Trophoblast cell (in vitro differentiated cells and primary cell): ENCODE data around the gene ACP2.

ENCODE experiments used
- DNase-seq, 2 donors: peaks; one replicate each; pipeline ENCODE4 v3.0.0-alpha.2; 2016
- H2AFZ ChIP-seq: 2 replicates; pipeline ENCODE4 v1.6.1; 2013; ENCODE audit warnings: low read length, moderate library complexity, mild to moderate bottlenecking; ENCODE audit not compliant: insufficient read depth, poor library complexity
- H2AK5ac ChIP-seq: 2 replicates; pipeline ENCODE4 v1.6.1; 2013; ENCODE audit warnings: mild to moderate bottlenecking, low read length
- H2BK120ac ChIP-seq: 2 replicates; pipeline ENCODE4 v1.6.1; 2013; ENCODE audit warnings: low read length, mild to moderate bottlenecking, moderate library complexity; ENCODE audit not compliant: insufficient read depth, poor library complexity
- H2BK12ac ChIP-seq: 2 replicates; pipeline ENCODE4 v1.6.1; 2013; ENCODE audit warnings: mild to moderate bottlenecking, low read length, moderate library complexity
- H2BK5ac ChIP-seq: 2 replicates; pipeline ENCODE4 v1.6.1; 2013; ENCODE audit warnings: low read length, low read depth, moderate library complexity, mild to moderate bottlenecking; ENCODE audit not compliant: poor library complexity
- H3K14ac ChIP-seq: 2 replicates; pipeline ENCODE4 v1.6.1; 2013; ENCODE audit warnings: mild to moderate bottlenecking, low read length
- H3K18ac ChIP-seq: 2 replicates; pipeline ENCODE4 v1.6.1; 2013; ENCODE audit warnings: mild to moderate bottlenecking, low read length
- H3K23ac ChIP-seq: 2 replicates; pipeline ENCODE4 v1.6.1; 2013; ENCODE audit warnings: low read length
- H3K27ac ChIP-seq: 2 replicates; pipeline ENCODE4 v1.5.1; 2013; ENCODE audit warnings: low read depth, mild to moderate bottlenecking, inconsistent platforms, low read length, moderate library complexity
- H3K27me3 ChIP-seq: 2 replicates; pipeline ENCODE4 v1.6.1; 2013; ENCODE audit warnings: inconsistent platforms, mild to moderate bottlenecking, low read length, moderate library complexity; ENCODE audit not compliant: insufficient read depth
- H3K36me3 ChIP-seq, 2 experiments: 1 replicate in 1 of 2; 2 replicates in 1 of 2; pipeline ENCODE4 v1.6.1; 2013; ENCODE audit warnings: low read length in 2 of 2, mild to moderate bottlenecking in 2 of 2, moderate library complexity in 1 of 2; ENCODE audit not compliant: insufficient read depth in 2 of 2, control insufficient read depth in 1 of 2
- H3K4ac ChIP-seq: 2 replicates; pipeline ENCODE4 v1.6.1; 2013; ENCODE audit warnings: low read depth, mild to moderate bottlenecking, low read length, moderate library complexity
- H3K4me1 ChIP-seq, 2 experiments: 1 replicate in 1 of 2; 2 replicates in 1 of 2; pipeline ENCODE4 v1.6.1; 2013; ENCODE audit warnings: low read length in 2 of 2, mild to moderate bottlenecking in 2 of 2, moderate library complexity in 1 of 2; ENCODE audit not compliant: insufficient read depth in 2 of 2, control insufficient read depth in 1 of 2
- H3K4me2 ChIP-seq: 2 replicates; pipeline ENCODE4 v1.6.1; 2013; ENCODE audit warnings: inconsistent platforms, mild to moderate bottlenecking, low read length, moderate library complexity
- H3K4me3 ChIP-seq: 2 replicates; pipeline ENCODE4 v1.5.1; 2013; ENCODE audit warnings: mild to moderate bottlenecking, low read depth, low read length, inconsistent platforms
- H3K79me1 ChIP-seq: one replicate; pipeline ENCODE4 v1.6.1; 2013; ENCODE audit warnings: low read length
- H3K79me2 ChIP-seq: 2 replicates; pipeline ENCODE4 v1.6.1; 2013; ENCODE audit warnings: low read length, mild to moderate bottlenecking; ENCODE audit not compliant: control insufficient read depth, insufficient read depth, poor library complexity
- H3K9ac ChIP-seq: 2 replicates; pipeline ENCODE4 v1.6.1; 2013; ENCODE audit warnings: mild to moderate bottlenecking, low read length
- H3K9me3 ChIP-seq: 2 replicates; pipeline ENCODE4 v1.6.1; 2013; ENCODE audit warnings: low read depth, mild to moderate bottlenecking, control low read depth, inconsistent platforms, low read length; ENCODE audit not compliant: insufficient read depth
- H4K12ac ChIP-seq: 2 replicates; pipeline ENCODE4 v1.6.1; 2013; ENCODE audit warnings: low read depth, mild to moderate bottlenecking, low read length, moderate library complexity
- H4K8ac ChIP-seq: 2 replicates; pipeline ENCODE4 v1.6.1; 2013; ENCODE audit warnings: low read depth, mild to moderate bottlenecking, low read length, moderate library complexity
- H4K91ac ChIP-seq: one replicate; pipeline ENCODE4 v1.6.1; 2013; ENCODE audit warnings: low read depth, mild to moderate bottlenecking, low read length, moderate library complexity
- WGBS: extraction: QIAGEN DNeasy Blood & Tissue Kit; methylation state at CpG from one replicate; pipeline ENCODE4 v1.1.7; 2013; ENCODE audit warnings: missing lambda C conversion rate; ENCODE audit not compliant: insufficient read length, insufficient coverage; ENCODE audit errors: extremely low coverage; 5-methylcytosine and 5-hydroxymethylcytosine counted together

The ACP2 gene

GRCh38 chr11:47280860-47281259 lies 32.2 kb upstream of the ACP2 start:
- DNase-seq: no peak
- H2BK12ac ChIP-seq: no peak overlapping the region
- H3K36me3 ChIP-seq: peaks cover 45 to 66% of the 10 kb centered on the region in 2 experiments
- no peak overlapping the region for H3K23ac ChIP-seq
- H3K4me2 ChIP-seq: no peak overlapping the region
- H3K79me2 ChIP-seq: no peaks in the 10 kb centered on the region
- H2AFZ ChIP-seq: no peak overlapping the region
- no peak overlapping the region for H4K8ac ChIP-seq
- H4K12ac ChIP-seq: no peak overlapping the region
- H4K91ac ChIP-seq: no peak overlapping the region
- no peak overlapping the region for H2BK5ac ChIP-seq
- H3K14ac ChIP-seq: no peak overlapping the region
- no peak overlapping the region for H3K27ac ChIP-seq
- no peaks in the 10 kb centered on the region for H3K27me3 ChIP-seq
- H2AK5ac ChIP-seq: no peak overlapping the region
- H3K4me3 ChIP-seq: no peak overlapping the region
- no peaks in the 10 kb centered on the region for H3K79me1 ChIP-seq
- H3K9ac ChIP-seq: no peak overlapping the region
- no peak overlapping the region for H3K4ac ChIP-seq
- no CpG with 5 or more reads among the region's 5 CpGs for WGBS
- H3K4me1 ChIP-seq: no peaks in the 10 kb centered on the region
- H3K18ac ChIP-seq: no peak overlapping the region
- no peaks in the 10 kb centered on the region for H3K9me3 ChIP-seq
- H2BK120ac ChIP-seq: no peak overlapping the region

GRCh38 chr11:47280099-47280498 lies 31.5 kb upstream of the ACP2 start:
- Histone ChIP-seq H3K4ac (no peak overlapping the region), H3K4me2 (no peak overlapping the region), H3K79me1 (no peaks in the 10 kb centered on the region), H3K9ac (no peak overlapping the region), H2BK5ac (no peak overlapping the region), H3K23ac (no peak overlapping the region), H3K9me3 (no peaks in the 10 kb centered on the region), H3K18ac (no peak overlapping the region), H3K79me2 (no peaks in the 10 kb centered on the region), H3K14ac (no peak overlapping the region), H3K4me1 (no peaks in the 10 kb centered on the region), H3K4me3 (no peak overlapping the region), H2AK5ac (no peak overlapping the region), H4K8ac (no peak overlapping the region), H2BK12ac (no peak overlapping the region), H4K12ac (no peak overlapping the region), H4K91ac (no peak overlapping the region), H2BK120ac (no peak overlapping the region), H3K27ac (no peak overlapping the region), H2AFZ (no peak overlapping the region), H3K36me3 (peaks cover 47 to 67% of the 10 kb centered on the region in 2 experiments), H3K27me3 (no peaks in the 10 kb centered on the region)
- no peak for DNase-seq

- WGBS: no CpG with 5 or more reads among the region's 4 CpGs
- H2BK5ac ChIP-seq: no peak overlapping the region
- H2BK12ac ChIP-seq: no peak overlapping the region
- no peak overlapping the region for H2AFZ ChIP-seq
- H3K4me1 ChIP-seq: no peaks in the 10 kb centered on the region
- no peak overlapping the region for H3K27ac ChIP-seq
- no peak overlapping the region for H2AK5ac ChIP-seq
- H3K14ac ChIP-seq: no peak overlapping the region
- H3K79me1 ChIP-seq: no peaks in the 10 kb centered on the region
- no peak overlapping the region for H4K8ac ChIP-seq
- DNase-seq: no peak
- H4K91ac ChIP-seq: no peak overlapping the region
- H3K4me2 ChIP-seq: no peak overlapping the region
- no peak overlapping the region for H3K9ac ChIP-seq
- no peaks in the 10 kb centered on the region for H3K9me3 ChIP-seq
- H3K4ac ChIP-seq: no peak overlapping the region
- H3K27me3 ChIP-seq: no peaks in the 10 kb centered on the region
- H2BK120ac ChIP-seq: no peak overlapping the region
- no peak overlapping the region for H3K23ac ChIP-seq
- H3K4me3 ChIP-seq: no peak overlapping the region
- no peak overlapping the region for H3K18ac ChIP-seq
- no peaks in the 10 kb centered on the region for H3K79me2 ChIP-seq
- no peak overlapping the region for H4K12ac ChIP-seq
- H3K36me3 ChIP-seq: peaks cover 43 to 61% of the 10 kb centered on the region in 2 experiments
Observed at GRCh38 chr11:47278769-47279168, 30.2 kb upstream of the ACP2 start.

- no peak overlapping the region for H3K14ac ChIP-seq
- H3K36me3 ChIP-seq: peaks cover 41 to 56% of the 10 kb centered on the region in 2 experiments
- no peaks in the 10 kb centered on the region for H3K27me3 ChIP-seq
- no peak overlapping the region for H3K27ac ChIP-seq
- H3K23ac ChIP-seq: no peak overlapping the region
- no peaks in the 10 kb centered on the region for H3K79me1 ChIP-seq
- no peak overlapping the region for H3K4me2 ChIP-seq
- no peak overlapping the region for H4K91ac ChIP-seq
- no peak overlapping the region for H3K4ac ChIP-seq
- H2AFZ ChIP-seq: no peak overlapping the region
- H2BK12ac ChIP-seq: no peak overlapping the region
- no peak overlapping the region for H3K4me3 ChIP-seq
- H2AK5ac ChIP-seq: no peak overlapping the region
- H2BK120ac ChIP-seq: no peak overlapping the region
- no peak overlapping the region for H3K18ac ChIP-seq
- DNase-seq: no peak
- WGBS: no CpG with 5 or more reads among the region's 3 CpGs
- H3K9me3 ChIP-seq: no peaks in the 10 kb centered on the region
- no peak overlapping the region for H4K12ac ChIP-seq
- no peaks in the 10 kb centered on the region for H3K4me1 ChIP-seq
- no peaks in the 10 kb centered on the region for H3K79me2 ChIP-seq
- H4K8ac ChIP-seq: no peak overlapping the region
- no peak overlapping the region for H3K9ac ChIP-seq
- H2BK5ac ChIP-seq: no peak overlapping the region
Observed at GRCh38 chr11:47278058-47278457, 29.4 kb upstream of the ACP2 start.
